KOPT-K1 (cell line): ENCODE data around the gene CXXC5.

Experiments used
- H3K27ac ChIP-seq: fragments of 200-600 bp; sonication (generic); 2 replicates; pipeline ENCODE4 v1.5.1; 2016; ENCODE audit warnings: antibody characterized with exemption, mild to moderate bottlenecking, low read depth, low read length; ENCODE audit not compliant: poor library complexity, severe bottlenecking
- H3K36me3 ChIP-seq: fragments of 200-600 bp; sonication (generic); 2 replicates; pipeline ENCODE4 v1.5.1; 2017; ENCODE audit warnings: antibody characterized with exemption, mild to moderate bottlenecking, low read length, moderate library complexity; ENCODE audit not compliant: insufficient read depth
- H3K9me3 ChIP-seq: fragments of 200-600 bp; sonication (generic); 2 replicates; pipeline ENCODE4 v1.5.1; 2017; ENCODE audit warnings: antibody characterized with exemption, low read length, mild to moderate bottlenecking; ENCODE audit not compliant: insufficient read depth, poor library complexity, severe bottlenecking

Gene CXXC5

DNA sequence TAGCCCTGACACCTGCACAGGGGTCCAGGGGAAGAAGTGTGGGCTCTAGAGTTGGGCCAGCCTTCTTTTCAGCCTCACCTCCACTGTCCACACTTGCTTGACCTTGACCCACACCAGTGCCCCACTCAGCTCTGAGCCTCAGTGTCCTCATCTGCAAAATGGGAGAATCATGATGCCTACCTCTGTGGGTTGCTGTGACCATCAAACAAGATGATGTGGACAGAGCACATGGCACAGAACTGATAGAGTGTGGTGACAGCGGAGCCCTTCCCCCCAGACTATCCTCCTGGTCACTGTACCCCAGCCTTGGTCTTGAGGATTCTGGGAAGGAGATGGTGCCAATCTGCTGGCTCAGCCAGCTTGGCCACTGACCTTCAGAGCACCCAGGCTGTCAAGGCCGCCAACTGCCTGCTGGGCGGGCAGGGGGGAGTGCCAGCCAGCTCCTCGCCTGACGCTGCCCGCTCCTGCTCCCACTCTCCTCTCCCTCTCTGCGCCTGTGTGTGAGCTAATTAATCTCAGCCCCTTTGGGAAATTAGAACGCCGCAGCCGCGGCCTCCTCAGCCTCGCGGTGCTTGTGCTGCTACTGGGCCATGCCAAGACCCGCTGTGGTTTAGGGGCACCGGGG is 16.7 kb downstream of the CXXC5 start:
- Histone ChIP-seq H3K27ac (peak overlapping the region; percentile 12), H3K9me3 (no peaks in the 10 kb centered on the region), H3K36me3 (no peaks in the 10 kb centered on the region; the same call in 1 of the 2 replicates)

GRCh38 chr5:139665626-139666025 is 17.5 kb downstream of the CXXC5 start:
- no peaks in the 10 kb centered on the region; the same call in 1 of the 2 replicates for H3K36me3 ChIP-seq
- H3K27ac ChIP-seq: no peak overlapping the region
- no peaks in the 10 kb centered on the region for H3K9me3 ChIP-seq

DNA sequence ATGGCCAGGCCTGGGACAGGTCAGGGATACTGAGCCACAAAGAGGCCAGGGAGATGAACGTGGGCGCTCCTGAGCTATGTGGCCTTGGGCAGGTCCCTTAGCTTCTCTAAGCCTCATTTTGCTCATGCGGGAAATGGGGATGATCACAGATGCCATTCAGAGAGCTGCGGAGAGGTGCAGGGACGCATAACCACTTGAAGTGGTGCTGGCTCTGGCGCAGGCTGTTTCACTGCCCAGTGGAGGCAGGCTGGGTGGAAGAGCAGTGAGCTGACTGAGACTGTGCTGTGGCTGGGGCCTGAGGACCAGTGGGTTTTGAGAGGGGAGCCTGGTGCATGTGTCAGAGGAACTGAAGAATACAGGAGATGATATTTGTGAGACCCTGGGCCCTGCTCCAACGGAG is 18.4 kb downstream of the CXXC5 start:
- Histone ChIP-seq H3K27ac (peak overlapping the region; percentile 95), H3K9me3 (no peaks in the 10 kb centered on the region), H3K36me3 (no peaks in the 10 kb centered on the region; the same call in 1 of the 2 replicates)

GRCh38 chr5:139667001-139667729 is 19.0 kb downstream of the CXXC5 start:
- H3K27ac ChIP-seq: peak overlapping the region; percentile 95

DNA sequence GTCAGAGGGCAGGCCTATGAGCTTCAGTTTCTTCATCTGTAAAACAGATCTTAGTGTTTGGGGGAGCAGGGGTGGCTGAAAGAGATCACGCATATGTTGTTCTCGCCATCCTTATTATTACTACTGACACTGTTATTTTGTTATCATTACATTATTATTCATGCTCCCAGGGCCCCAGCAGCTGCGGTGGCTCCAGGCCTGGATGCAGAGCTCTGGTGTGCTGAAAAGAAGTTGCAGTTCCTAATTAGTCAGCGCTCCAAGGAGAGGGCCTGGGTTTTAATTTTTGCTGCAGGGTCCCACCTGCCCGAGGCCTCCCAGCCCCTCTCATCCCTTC is 19.5 kb downstream of the CXXC5 start:
- Histone ChIP-seq H3K36me3 (no peaks in the 10 kb centered on the region; the same call in 1 of the 2 replicates), H3K9me3 (no peaks in the 10 kb centered on the region), H3K27ac (peak overlapping the region; percentile 95)

More at GRCh38 chr5:139667001-139667729, 19.0 kb downstream of the CXXC5 start:
- Histone ChIP-seq H3K36me3 (no peaks in the 10 kb centered on the region; the same call in 1 of the 2 replicates), H3K9me3 (no peaks in the 10 kb centered on the region)

DNA sequence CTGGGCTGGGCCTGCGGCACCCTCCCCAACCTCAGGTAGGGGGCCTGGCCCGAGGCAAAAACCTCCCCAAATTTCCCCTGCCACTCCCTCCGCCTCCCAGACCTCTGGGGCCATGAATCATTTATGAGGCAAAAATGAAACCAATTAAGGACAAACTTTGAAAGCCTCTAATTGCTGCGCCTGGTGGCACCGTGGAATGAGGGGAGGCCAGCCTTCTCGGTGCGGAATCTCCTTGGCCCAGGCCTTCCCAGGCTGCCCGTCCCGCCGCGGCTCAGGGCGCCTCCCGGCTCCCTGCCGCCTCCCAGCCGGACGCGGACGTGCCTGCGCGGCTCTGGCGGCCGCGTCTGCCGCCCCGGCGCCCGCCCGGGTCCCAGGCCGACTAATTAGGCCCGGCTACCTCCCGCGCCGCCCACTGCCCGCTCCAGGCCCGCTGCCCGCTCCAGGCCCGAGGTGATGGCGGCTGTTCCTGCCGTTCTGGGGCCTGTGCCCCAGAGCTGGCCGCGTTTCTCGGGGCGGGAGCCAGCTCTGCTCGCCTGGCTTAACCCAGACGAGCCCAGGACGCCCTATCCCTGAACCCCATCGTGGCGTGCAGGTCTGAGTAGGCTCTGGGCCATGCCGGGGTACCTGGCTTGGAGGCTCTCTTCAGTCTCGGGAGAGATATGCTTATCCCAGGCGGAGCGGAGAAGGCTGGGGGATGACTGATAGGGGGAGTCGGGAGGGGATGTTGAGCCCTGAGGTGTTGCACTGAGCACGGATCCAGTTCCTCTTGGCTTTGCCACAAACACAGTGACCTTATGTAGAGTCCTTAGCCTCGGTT is 20.1 kb downstream of the CXXC5 start:
- H3K36me3 ChIP-seq: no peaks in the 10 kb centered on the region; the same call in 1 of the 2 replicates
- no peaks in the 10 kb centered on the region for H3K9me3 ChIP-seq
- H3K27ac ChIP-seq: peak overlapping the region; percentile 95

GRCh38 chr5:139668924-139669661 is 20.9 kb downstream of the CXXC5 start:
- no peaks in the 10 kb centered on the region for H3K9me3 ChIP-seq
- H3K36me3 ChIP-seq: no peaks in the 10 kb centered on the region; the same call in 1 of the 2 replicates
- H3K27ac ChIP-seq: peak overlapping the region; percentile 95

GRCh38 chr5:139669662-139670368 is 21.7 kb downstream of the CXXC5 start:
- H3K36me3 ChIP-seq: no peaks in the 10 kb centered on the region; the same call in 1 of the 2 replicates
- H3K27ac ChIP-seq: peak overlapping the region; percentile 95
- H3K9me3 ChIP-seq: no peaks in the 10 kb centered on the region

DNA sequence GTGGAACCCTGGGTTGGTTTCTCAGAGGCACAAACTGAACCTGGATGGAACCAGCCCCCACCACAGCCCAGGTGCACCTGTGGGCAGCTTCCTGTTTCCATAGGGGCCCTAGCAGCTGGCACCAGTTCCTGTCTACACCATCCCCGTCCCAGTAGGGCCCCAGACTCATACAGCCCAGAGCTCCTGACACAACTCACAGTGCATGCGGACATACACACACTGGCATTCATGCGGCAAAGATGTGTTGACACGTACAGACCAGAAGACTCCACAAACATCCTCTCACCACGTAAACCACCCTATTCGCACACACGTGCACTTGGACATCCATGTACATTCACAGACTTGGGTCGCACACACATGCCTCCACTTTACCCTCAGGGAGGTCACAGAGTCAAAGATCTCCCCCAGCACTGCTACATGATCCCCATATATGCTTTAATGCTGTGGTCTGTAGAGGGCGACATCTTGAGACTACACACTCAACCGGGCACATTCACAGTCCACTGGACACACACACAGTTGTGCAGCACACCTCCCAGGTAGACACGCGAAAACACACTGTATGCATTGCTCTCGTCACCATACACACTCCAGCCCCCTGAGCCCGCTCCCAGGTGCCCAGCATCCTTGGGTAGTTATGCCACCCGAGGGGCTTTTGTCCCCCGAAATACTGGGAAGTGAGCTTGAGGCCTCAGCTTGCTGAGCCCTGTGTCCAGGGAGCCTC is 22.4 kb downstream of the CXXC5 start:
- no peaks in the 10 kb centered on the region for H3K9me3 ChIP-seq
- peak overlapping the region; percentile 95 for H3K27ac ChIP-seq
- no peaks in the 10 kb centered on the region; the same call in 1 of the 2 replicates for H3K36me3 ChIP-seq

GRCh38 chr5:139671096-139671841 is 23.1 kb downstream of the CXXC5 start:
- no peaks in the 10 kb centered on the region for H3K9me3 ChIP-seq
- H3K27ac ChIP-seq: peak overlapping the region; percentile 95
- H3K36me3 ChIP-seq: no peaks in the 10 kb centered on the region

- H3K27ac ChIP-seq: peak overlapping the region; percentile 54
- no peaks in the 10 kb centered on the region for H3K9me3 ChIP-seq
- peaks cover 12% of the 10 kb centered on the region; the same call in 1 of the 2 replicates for H3K36me3 ChIP-seq
Observed at GRCh38 chr5:139675213-139675612, 27.1 kb downstream of the CXXC5 start.

DNA sequence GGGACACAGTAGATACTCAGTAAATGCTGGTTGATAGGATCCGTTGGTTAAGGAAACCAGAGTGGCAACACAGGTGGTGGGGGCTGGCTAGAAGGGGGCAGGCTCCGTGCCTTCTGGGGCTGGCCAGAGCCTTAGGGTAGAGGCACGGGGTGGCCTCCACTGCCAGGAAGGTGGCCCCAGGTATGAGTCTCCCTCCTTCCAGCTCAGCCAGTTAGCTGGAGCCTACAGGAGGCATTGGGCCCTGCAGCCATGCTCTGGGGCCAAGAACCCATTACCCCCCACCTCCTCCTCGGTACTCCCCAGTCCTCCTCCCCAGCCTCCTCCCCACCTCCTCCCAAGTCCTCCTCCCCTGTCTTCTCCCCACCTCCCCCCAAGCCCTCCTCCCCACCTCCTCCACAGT is 27.7 kb downstream of the CXXC5 start:
- H3K27ac ChIP-seq: peak overlapping the region; percentile 54
- H3K9me3 ChIP-seq: no peaks in the 10 kb centered on the region
- peaks cover 18% of the 10 kb centered on the region; the same call in 1 of the 2 replicates for H3K36me3 ChIP-seq

DNA sequence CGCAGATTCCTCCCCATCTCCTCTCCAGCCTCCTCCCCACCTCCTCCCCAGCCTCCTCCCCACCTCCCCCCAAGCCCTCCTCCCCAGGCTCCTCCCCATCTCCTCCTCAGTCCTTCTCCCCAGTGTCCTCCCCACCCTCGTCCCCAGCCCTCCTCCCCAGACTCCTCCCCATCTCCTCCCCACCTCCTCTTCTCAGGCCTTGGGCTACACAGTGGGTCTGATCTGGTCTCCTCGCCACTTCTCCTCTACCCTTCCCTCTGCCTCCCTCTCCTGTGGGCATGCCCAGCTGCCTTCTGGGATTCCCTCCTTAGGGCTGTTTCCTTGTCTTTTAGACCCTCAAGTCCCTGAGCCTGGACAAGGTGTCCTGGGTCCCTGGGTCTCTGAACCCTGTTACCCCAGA is 28.3 kb downstream of the CXXC5 start:
- Histone ChIP-seq H3K9me3 (no peaks in the 10 kb centered on the region), H3K36me3 (peaks cover 24% of the 10 kb centered on the region; the same call in 1 of the 2 replicates), H3K27ac (peak overlapping the region; percentile 39)
